ENCODE data around the gene CMSS1. TPM values are rescaled to one million over a fixed set of nuclear protein-coding genes. Genes with fewer than 3 reads are reported as not detected.

Gene CMSS1
- total and polyA plus RNA-seq, 2 donors (not counting 1 experiment from before 2014, with no cell fraction given): 7.3 to 22.8 TPM

DNA sequence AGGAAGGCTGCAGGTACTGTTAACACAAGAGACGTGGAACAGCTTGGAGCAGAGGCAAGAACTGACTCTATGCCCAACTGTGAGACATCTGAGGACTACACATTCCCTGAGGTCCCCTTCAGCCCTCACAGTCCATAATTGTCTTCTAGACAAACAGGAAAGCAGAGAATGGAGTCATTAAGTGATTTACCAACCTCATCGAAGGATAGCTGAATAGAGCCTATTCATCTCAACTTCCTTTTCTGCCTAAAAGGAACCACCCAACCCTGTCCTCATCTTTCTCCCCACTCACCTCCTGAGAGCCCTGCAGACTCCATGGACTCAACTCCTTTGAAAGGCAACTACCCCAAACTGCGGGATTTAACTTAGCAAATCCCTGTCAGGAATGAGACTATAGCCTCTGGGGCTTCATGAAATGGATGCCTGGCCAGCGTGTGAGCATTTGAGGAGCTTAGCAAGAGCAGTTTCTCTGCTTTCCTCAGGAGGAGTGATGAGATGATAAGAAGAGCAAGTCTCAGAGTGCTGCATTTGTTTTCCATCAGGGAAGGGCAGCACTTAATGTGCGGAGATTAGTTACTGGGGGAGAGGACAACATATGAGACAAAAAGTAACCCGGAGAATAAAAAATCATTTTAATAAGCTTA lies 358.1 kb downstream of the CMSS1 start:
- Histone ChIP-seq H3K9me3 (ENCODE audit: control extremely low read depth in 1 of 3, control insufficient read depth in 2 of 3, insufficient read depth in 1 of 3, low read length in 2 of 3) (peaks cover 1 to 22% (median 17%) of the 10 kb centered on the region in 3 donors), H3K9ac (ENCODE audit: low read length) (no peak overlapping the region), H3K4me1 (ENCODE audit: control insufficient read depth in 2 of 2, insufficient read depth in 2 of 2, low read length in 2 of 2) (no peaks in the 10 kb centered on the region), H4K20me1 (ENCODE audit: control insufficient read depth, insufficient read depth, low read length, poor library complexity, severe bottlenecking) (no peaks in the 10 kb centered on the region), H3K4me3 (ENCODE audit: control extremely low read depth in 1 of 5, extremely low read depth in 1 of 5, insufficient read depth in 1 of 5, low read depth in 2 of 5, low read length in 4 of 5) (no peak overlapping the region), H3K27ac (ENCODE audit: low read length in 2 of 2) (no peak overlapping the region), H3K79me2 (ENCODE audit: control insufficient read depth, insufficient read depth, low read length) (no peaks in the 10 kb centered on the region), H3K27me3 (replicated peaks in 1 of 4; ENCODE audit: control extremely low read depth in 1 of 4, control insufficient read depth in 3 of 4, insufficient read depth in 4 of 4, low read length in 3 of 4) (no peaks in the 10 kb centered on the region), H2AFZ (ENCODE audit: insufficient read depth, low read depth, low read length, poor library complexity, severe bottlenecking) (no peak overlapping the region), H3K4me2 (replicated peaks; ENCODE audit: low read depth, low read length, poor library complexity, severe bottlenecking) (no peak overlapping the region), H3K36me3 (replicated peaks in 1 of 2; ENCODE audit: control extremely low read depth in 1 of 2, control insufficient read depth in 1 of 2, extremely low read depth in 1 of 2, insufficient read depth in 2 of 2, low read length in 1 of 2) (peaks cover 10 to 38% of the 10 kb centered on the region in 2 experiments)
- no peak for DNase-seq
- no peaks in the 10 kb centered on the region for H3K4me1 Mint-ChIP-seq
- H3K4me3 Mint-ChIP-seq: no peak overlapping the region
- ChIA-PET POLR2A (no interaction called here), CTCF (interaction anchor here (0.7 to 1.2 kb wide), 3 partner anchors 15 to 331 kb away, joined by 3 to 5 read pairs (median 3); no protein-coding TSS in a partner anchor)
- intact Hi-C loops (cut with micrococcal nuclease): no loop called here
- TF ChIP-seq, protein P1, sequence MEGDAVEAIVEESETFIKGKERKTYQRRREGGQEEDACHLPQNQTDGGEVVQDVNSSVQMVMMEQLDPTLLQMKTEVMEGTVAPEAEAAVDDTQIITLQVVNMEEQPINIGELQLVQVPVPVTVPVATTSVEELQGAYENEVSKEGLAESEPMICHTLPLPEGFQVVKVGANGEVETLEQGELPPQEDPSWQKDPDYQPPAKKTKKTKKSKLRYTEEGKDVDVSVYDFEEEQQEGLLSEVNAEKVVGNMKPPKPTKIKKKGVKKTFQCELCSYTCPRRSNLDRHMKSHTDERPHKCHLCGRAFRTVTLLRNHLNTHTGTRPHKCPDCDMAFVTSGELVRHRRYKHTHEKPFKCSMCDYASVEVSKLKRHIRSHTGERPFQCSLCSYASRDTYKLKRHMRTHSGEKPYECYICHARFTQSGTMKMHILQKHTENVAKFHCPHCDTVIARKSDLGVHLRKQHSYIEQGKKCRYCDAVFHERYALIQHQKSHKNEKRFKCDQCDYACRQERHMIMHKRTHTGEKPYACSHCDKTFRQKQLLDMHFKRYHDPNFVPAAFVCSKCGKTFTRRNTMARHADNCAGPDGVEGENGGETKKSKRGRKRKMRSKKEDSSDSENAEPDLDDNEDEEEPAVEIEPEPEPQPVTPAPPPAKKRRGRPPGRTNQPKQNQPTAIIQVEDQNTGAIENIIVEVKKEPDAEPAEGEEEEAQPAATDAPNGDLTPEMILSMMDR (IDR thresholded peaks at IDR 0.05): no peak
- no peak for TF ChIP-seq EZH2 (IDR thresholded peaks at IDR 0.05; ENCODE audit: borderline replicate concordance, insufficient read depth, low read depth, low read length, poor library complexity, severe bottlenecking)
- H3K27ac Mint-ChIP-seq: no peak overlapping the region
- ATAC-seq (ENCODE audit: low read depth): no peak
- peaks cover 13% of the 10 kb centered on the region for H3K9me3 Mint-ChIP-seq (ENCODE audit: insufficient read depth)
- no peaks in the 10 kb centered on the region for H3K27me3 Mint-ChIP-seq
- 98% methylated on average over 4 of the region's 6 CpGs for WGBS (ENCODE audit: insufficient coverage)

DNA sequence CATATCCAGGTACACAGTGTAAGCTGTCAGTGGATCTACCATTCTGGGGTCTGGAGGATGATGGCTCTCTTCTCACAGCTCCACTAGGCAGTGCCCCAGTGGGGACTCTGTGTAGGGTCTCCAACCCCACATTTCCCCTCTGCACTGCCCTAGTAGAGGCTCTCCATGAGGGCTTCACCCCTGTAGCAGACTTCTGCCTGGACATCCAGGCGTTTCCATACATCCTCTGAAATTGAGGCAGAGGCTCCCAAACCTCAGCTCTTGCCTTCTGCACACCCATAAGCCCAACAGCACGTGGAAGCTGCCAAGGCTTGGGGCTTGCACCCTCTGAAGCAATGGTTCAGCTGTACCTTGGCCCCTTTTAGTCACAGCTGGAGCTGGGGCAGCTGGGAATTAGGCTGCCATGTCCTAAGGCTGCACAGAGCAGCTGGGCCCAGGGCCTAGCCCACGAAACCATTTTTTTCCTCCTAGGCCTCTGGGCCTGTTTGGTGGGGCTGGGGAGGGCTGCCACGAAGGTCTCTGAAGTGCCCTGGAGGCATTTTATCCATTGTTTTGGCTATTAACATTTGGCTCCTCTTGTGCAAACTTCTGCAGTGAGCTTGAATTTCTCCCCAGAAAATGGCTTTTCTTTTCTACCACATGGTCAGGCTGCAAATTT lies 362.2 kb downstream of the CMSS1 start:
- ATAC-seq (ENCODE audit: low read depth) (no peak), DNase-seq (no peak)
- Mint-ChIP-seq H3K4me1 (no peaks in the 10 kb centered on the region), H3K27me3 (no peaks in the 10 kb centered on the region), H3K27ac (no peak overlapping the region), H3K4me3 (no peak overlapping the region), H3K9me3 (ENCODE audit: insufficient read depth) (peaks cover 13% of the 10 kb centered on the region)
- POLR2A ChIA-PET: no interaction called here
- Histone ChIP-seq H3K4me1 (ENCODE audit: control insufficient read depth in 2 of 2, insufficient read depth in 2 of 2, low read length in 2 of 2) (no peaks in the 10 kb centered on the region), H2AFZ (ENCODE audit: insufficient read depth, low read depth, low read length, poor library complexity, severe bottlenecking) (no peak overlapping the region), H3K36me3 (replicated peaks in 1 of 2; ENCODE audit: control extremely low read depth in 1 of 2, control insufficient read depth in 1 of 2, extremely low read depth in 1 of 2, insufficient read depth in 2 of 2, low read length in 1 of 2) (peaks cover 6 to 34% of the 10 kb centered on the region in 2 experiments), H3K9ac (ENCODE audit: low read length) (no peak overlapping the region), H3K27me3 (replicated peaks in 1 of 4; ENCODE audit: control extremely low read depth in 1 of 4, control insufficient read depth in 3 of 4, insufficient read depth in 4 of 4, low read length in 3 of 4) (no peaks in the 10 kb centered on the region), H4K20me1 (ENCODE audit: control insufficient read depth, insufficient read depth, low read length, poor library complexity, severe bottlenecking) (no peaks in the 10 kb centered on the region), H3K4me2 (replicated peaks; ENCODE audit: low read depth, low read length, poor library complexity, severe bottlenecking) (no peak overlapping the region), H3K4me3 (ENCODE audit: control extremely low read depth in 1 of 5, extremely low read depth in 1 of 5, insufficient read depth in 1 of 5, low read depth in 2 of 5, low read length in 4 of 5) (no peak overlapping the region), H3K27ac (ENCODE audit: low read length in 2 of 2) (no peak overlapping the region), H3K79me2 (ENCODE audit: control insufficient read depth, insufficient read depth, low read length) (no peaks in the 10 kb centered on the region), H3K9me3 (ENCODE audit: control extremely low read depth in 1 of 3, control insufficient read depth in 2 of 3, insufficient read depth in 1 of 3, low read length in 2 of 3) (peaks cover 1 to 22% (median 17%) of the 10 kb centered on the region in 3 donors)
- WGBS (ENCODE audit: insufficient coverage): 98% methylated on average over 4 of the region's 4 CpGs
- intact Hi-C loops (cut with micrococcal nuclease): no loop called here
- CTCF ChIA-PET: no interaction called here
- TF ChIP-seq EZH2 (IDR thresholded peaks at IDR 0.05; ENCODE audit: borderline replicate concordance, insufficient read depth, low read depth, low read length, poor library complexity, severe bottlenecking): no peak
- TF ChIP-seq, protein P1 (IDR thresholded peaks at IDR 0.05): no peak

Data from B cell (primary cell).